PC-9 (cell line): ENCODE data around the gene SH3RF3.

Experiments used
- CTCF ChIP-seq: fragments of 200-600 bp; sonication (generic); conservative IDR thresholded peaks from 2 replicates; pipeline ENCODE4 v1.6.1; 2017; ENCODE audit warnings: mixed run types, antibody characterized with exemption, mild to moderate bottlenecking, moderate library complexity
- EZH2 ChIP-seq: fragments of 200-600 bp; sonication (generic); IDR thresholded peaks from 2 replicates; pipeline ENCODE4 v1.8.0; 2017; ENCODE audit warnings: antibody characterized with exemption, low read depth

GRCh38 chr2:109153807-109154206 is 24.8 kb downstream of the SH3RF3 start:
- no peak for TF ChIP-seq CTCF
- no peak for TF ChIP-seq EZH2
